GM12878 (cell line): ENCODE measurements around the gene MRPL28. TPM values are rescaled to one million over a fixed set of nuclear protein-coding genes. Genes with fewer than 3 reads are reported as not detected.
A peak's percentile ranks its signal among the peaks of the same experiment; 100 is the strongest.

Experiments used
- ATAC-seq: fragments of 200-7000 bp; cut with Tn5 transposase; 3 replicates; pipeline ENCODE4 v1.9.1; 2020; ENCODE audit warnings: mild to moderate bottlenecking, moderate library complexity
- BruUV-seq: library from RNA; stranded (reverse); fragments of 400-500 nt; replicated peaks from 2 replicates; lab custom pipeline; 2021; lab: Mats Ljungman, UMichigan
- CTCF ChIA-PET: fragments of 300-600 bp; sonication (Branson Sonifier 250); formaldehyde crosslinking; extraction: SDS; loops from one replicate; lab custom pipeline; 2021; ENCODE audit warnings: inconsistent platforms; lab: Yijun Ruan, JAX
- POLR2A ChIA-PET: fragments of 350-600 bp; formaldehyde crosslinking; extraction: SDS; loops from one replicate; lab custom pipeline; 2021; ENCODE audit warnings: inconsistent platforms; lab: Charles Lee
- RAD21 ChIA-PET: fragments of 300-600 bp; sonication (Branson Sonifier 250); formaldehyde crosslinking; loops from one replicate; lab custom pipeline; 2023; ENCODE audit warnings: antibody characterized with exemption; ENCODE audit not compliant: unreplicated experiment; lab: Charles Lee
- SMC1A ChIA-PET: fragments of 300-600 bp; sonication (Branson Sonifier 250); formaldehyde crosslinking; loops from one replicate; lab custom pipeline; 2023; ENCODE audit not compliant: unreplicated experiment, uncharacterized antibody; lab: Charles Lee
- DNase-seq: peaks from one replicate; pipeline ENCODE4 v3.0.0-alpha.2; 2011; ENCODE audit warnings: low read depth, low spot score
- FAIRE-seq: peaks from 3 replicates; lab custom pipeline; 2011; peaks lifted over from hg19 to GRCh38; lab: Jason Lieb, UNC
- H2AFZ ChIP-seq: 2 replicates; pipeline ENCODE4 v1.6.0; 2011; ENCODE audit warnings: low read depth, low read length, control low read depth; ENCODE audit not compliant: control insufficient read depth
- H3K27ac ChIP-seq: 2 replicates; pipeline ENCODE4 v1.5.1; 2011; ENCODE audit warnings: control low read depth; ENCODE audit not compliant: control insufficient read depth, insufficient read depth
- H3K27me3 ChIP-seq, 2 experiments: replicated peaks in 1 of 2; 2 replicates each; pipeline versions ENCODE4 v1.6.0 to v1.6.1; 2011; ENCODE audit warnings: low read length in 1 of 2; ENCODE audit not compliant: control insufficient read depth in 2 of 2, insufficient read depth in 2 of 2
- H3K36me3 ChIP-seq, 2 experiments: 2 replicates each; pipeline ENCODE4 v1.5.1; 2011; ENCODE audit warnings: low read length in 1 of 2; ENCODE audit not compliant: control insufficient read depth in 2 of 2, insufficient read depth in 2 of 2
- H3K4me1 ChIP-seq: 2 replicates; pipeline ENCODE4 v1.6.1; 2011; ENCODE audit warnings: mild to moderate bottlenecking, low read length, moderate library complexity, mixed read lengths; ENCODE audit not compliant: control insufficient read depth, insufficient read depth
- H3K4me2 ChIP-seq: 2 replicates; pipeline ENCODE4 v1.6.0; 2011; ENCODE audit warnings: control low read depth; ENCODE audit not compliant: control insufficient read depth, insufficient read depth
- H3K4me3 ChIP-seq: fragments of 200-600 bp; sonication (generic); 2 replicates; pipeline ENCODE4 v1.5.1; 2016
- H3K79me2 ChIP-seq: 2 replicates; pipeline ENCODE4 v1.6.0; 2011; ENCODE audit warnings: low read length; ENCODE audit not compliant: control insufficient read depth, insufficient read depth
- H3K9ac ChIP-seq: 2 replicates; pipeline ENCODE4 v1.8.0; 2011; ENCODE audit warnings: low read length, control low read depth, mixed read lengths; ENCODE audit not compliant: control insufficient read depth, insufficient read depth
- H3K9me3 ChIP-seq: replicated peaks from 3 replicates; pipeline ENCODE4 v1.5.1; 2011; ENCODE audit warnings: mild to moderate bottlenecking, low read length; ENCODE audit not compliant: control insufficient read depth, insufficient read depth
- H4K20me1 ChIP-seq: 2 replicates; pipeline ENCODE4 v1.6.0; 2011; ENCODE audit not compliant: control insufficient read depth, insufficient read depth
- ASH2L ChIP-seq: fragments of 300-600, 200-600 bp; sonication (generic); IDR thresholded peaks from 2 replicates; pipeline ENCODE4 v1.6.1; 2017; ENCODE audit warnings: low read depth, mild to moderate bottlenecking, borderline replicate concordance
- CREB1 ChIP-seq: IDR thresholded peaks from 2 replicates; pipeline ENCODE4 v1.6.1; 2012; ENCODE audit warnings: low read depth, mild to moderate bottlenecking, inconsistent platforms
- JUND ChIP-seq: IDR thresholded peaks from 2 replicates; pipeline ENCODE4 v1.6.1; 2012; ENCODE audit warnings: low read depth, mild to moderate bottlenecking, low read length, improper control_type of control experiment, moderate library complexity
- KDM1A ChIP-seq: fragments of 200-600 bp; sonication (generic); IDR thresholded peaks from 2 replicates; pipeline ENCODE4 v1.6.1; 2016; ENCODE audit warnings: borderline replicate concordance
- MLLT1 ChIP-seq: fragments of 450-650 bp; IDR thresholded peaks from 2 replicates; pipeline ENCODE4 v1.6.1; 2016; ENCODE audit warnings: mild to moderate bottlenecking
- MXI1 ChIP-seq: fragments of 150-350 bp; IDR thresholded peaks from 2 replicates; pipeline ENCODE4 v1.6.1; 2011; ENCODE audit warnings: low read depth, mild to moderate bottlenecking, inconsistent platforms, low read length, improper control_type of control experiment
- NFYA ChIP-seq: IDR thresholded peaks from 2 replicates; pipeline ENCODE4 v1.6.1; 2011; ENCODE audit warnings: low read depth, mild to moderate bottlenecking, low read length, improper control_type of control experiment, borderline replicate concordance
- PAX5 ChIP-seq: IDR thresholded peaks from 2 replicates; pipeline ENCODE4 v1.6.1; 2011; ENCODE audit warnings: low read depth, low read length, borderline replicate concordance
- PAX8 ChIP-seq: fragments of 450-650 bp; IDR thresholded peaks from 2 replicates; pipeline ENCODE4 v1.6.1; 2017; ENCODE audit warnings: mild to moderate bottlenecking, moderate library complexity
- SIX5 ChIP-seq: IDR thresholded peaks from 2 replicates; pipeline ENCODE4 v1.6.1; 2011; ENCODE audit warnings: mild to moderate bottlenecking, low read depth, low read length, moderate library complexity; ENCODE audit not compliant: severe bottlenecking
- ZBTB11 ChIP-seq: fragments of 450-650 bp; formaldehyde crosslinking; IDR thresholded peaks from 2 replicates; pipeline ENCODE4 v1.5.0; 2022; ENCODE audit warnings: mild to moderate bottlenecking, missing genetic modification characterization
- ZNF24 ChIP-seq: fragments of 450-650 bp; IDR thresholded peaks from 2 replicates; pipeline ENCODE4 v1.6.1; 2017; ENCODE audit warnings: antibody characterized with exemption, mild to moderate bottlenecking
- WGBS: methylation state at CpG from one replicate; pipeline ENCODE4 v1.1.6; 2016; ENCODE audit warnings: low lambda C conversion rate; ENCODE audit not compliant: insufficient replicate concordance, insufficient coverage; ENCODE audit errors: missing lambda C conversion rate; 5-methylcytosine and 5-hydroxymethylcytosine counted together
- in situ Hi-C: fragments of 300-500 bp; cut with MboI; formaldehyde crosslinking; loops from 9 replicates; pipeline ENCODE4 v1.14.3; 2018; ENCODE audit warnings: mixed read lengths
- intact Hi-C: fragments of 100-400 bp; cut with micrococcal nuclease; formaldehyde crosslinking; loops from one replicate; pipeline ENCODE4 v1.14.2; 2022; ENCODE audit not compliant: unreplicated experiment
- polyA plus RNA-seq, 11 experiments: library from polyadenylated mRNA; depleted of rRNA in 4 of 11; unstranded in 6 of 11; stranded (reverse) in 5 of 11; fragments of >200 nt; fragmentation: Nextera tagmentation in 4 of 11; fragmentation: Illumina TruSeq in 1 of 11; extraction: Ambion mirVana in 4 of 11; extraction: Trizol in 1 of 11; gene quantifications; 1 replicate in 1 of 11; 2 replicates in 10 of 11; pipeline versions ENCODE4 v1.2.1 to v1.2.3, GENCODE V29; 2011 to 2016; ENCODE audit warnings: inconsistent platforms in 2 of 11, missing spikeins in 2 of 11, low read depth in 1 of 11
- total RNA-seq, 4 experiments: library from RNA; depleted of rRNA in 3 of 4; stranded (reverse); fragments of >200 nt in 3 of 4; fragmentation: Illumina TruSeq in 1 of 4; extraction: Trizol in 1 of 4; gene quantifications; 2 replicates each; pipeline versions ENCODE4 v1.2.1 to v1.2.3, GENCODE V29; 2013 to 2021
- TF ChIP-seq, protein P1 (sequence below): fragments of 150-350 bp; IDR thresholded peaks from 2 replicates; pipeline ENCODE4 v1.6.1; 2014; ENCODE audit warnings: mild to moderate bottlenecking, low read depth, low read length
- TF ChIP-seq, protein P2 (sequence below): IDR thresholded peaks from 2 replicates; pipeline ENCODE4 v1.6.1; 2011; ENCODE audit warnings: borderline replicate concordance, low read depth, mild to moderate bottlenecking, moderate library complexity, mixed read lengths, low read length; ENCODE audit not compliant: insufficient read depth; ENCODE audit errors: extremely low read length

Gene MRPL28
- total and polyA plus RNA-seq, 10 of the 15 experiments (the other 5 are each of a cell fraction or from before 2014, with no cell fraction given) = 1.6 to 185 (median 110) TPM

- no peaks in the 10 kb centered on the region for H3K27me3 ChIP-seq
- peak overlapping the region; percentile 88; the same call in 1 of the 2 replicates for H3K9ac ChIP-seq
- H3K36me3 ChIP-seq = no peaks in the 10 kb centered on the region
- peak overlapping the region; percentile 73; the same call in 1 of the 2 replicates for H3K27ac ChIP-seq
- peaks cover 2% of the 10 kb centered on the region; the same call in 1 of the 2 replicates for H3K79me2 ChIP-seq
- TSS peak; percentile 44 for BruUV-seq
- DNase-seq (no peak), ATAC-seq (no peak), FAIRE-seq (no peak)
- WGBS = 67% methylated on average over 10 of the region's 10 CpGs
- H3K9me3 ChIP-seq = no peaks in the 10 kb centered on the region
- H3K4me2 ChIP-seq = peak overlapping the region; percentile 73
- RAD21 ChIA-PET = no interaction called here
- H3K4me3 ChIP-seq = peak overlapping the region; percentile 97
- SMC1A ChIA-PET = interaction anchor here (0.9 to 1.7 kb wide), 2 partner anchors 17 to 51 kb away, joined by 3 to 5 read pairs; no protein-coding TSS in a partner anchor
- H2AFZ ChIP-seq = no peak overlapping the region
- POLR2A ChIA-PET = interaction anchor here (0.6 to 2.5 kb wide), 3 partner anchors 17 to 126 kb away, joined by 3 to 9 read pairs (median 4); no protein-coding TSS in a partner anchor
- CTCF ChIA-PET = interaction anchor here (1.0 kb wide), 1 partner anchor 8 kb away, joined by 3 read pairs; no protein-coding TSS in a partner anchor
- in situ Hi-C loops = no loop called here
- peaks cover 11% of the 10 kb centered on the region; the same call in 1 of the 2 replicates for H3K4me1 ChIP-seq
- H4K20me1 ChIP-seq = no peaks in the 10 kb centered on the region
- intact Hi-C loops = no loop called here
- TF ChIP-seq NFYA (no peak), PAX8 (no peak), KDM1A (no peak), CREB1 (no peak), MLLT1 (no peak), PAX5 (no peak), ZNF24 (no peak), SIX5 (no peak), ASH2L (no peak), ZBTB11 (CRISPR knock-in tag) (no peak), MXI1 (no peak), JUND (no peak)
- TF ChIP-seq, protein P1, sequence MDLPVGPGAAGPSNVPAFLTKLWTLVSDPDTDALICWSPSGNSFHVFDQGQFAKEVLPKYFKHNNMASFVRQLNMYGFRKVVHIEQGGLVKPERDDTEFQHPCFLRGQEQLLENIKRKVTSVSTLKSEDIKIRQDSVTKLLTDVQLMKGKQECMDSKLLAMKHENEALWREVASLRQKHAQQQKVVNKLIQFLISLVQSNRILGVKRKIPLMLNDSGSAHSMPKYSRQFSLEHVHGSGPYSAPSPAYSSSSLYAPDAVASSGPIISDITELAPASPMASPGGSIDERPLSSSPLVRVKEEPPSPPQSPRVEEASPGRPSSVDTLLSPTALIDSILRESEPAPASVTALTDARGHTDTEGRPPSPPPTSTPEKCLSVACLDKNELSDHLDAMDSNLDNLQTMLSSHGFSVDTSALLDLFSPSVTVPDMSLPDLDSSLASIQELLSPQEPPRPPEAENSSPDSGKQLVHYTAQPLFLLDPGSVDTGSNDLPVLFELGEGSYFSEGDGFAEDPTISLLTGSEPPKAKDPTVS = no peak
- TF ChIP-seq, protein P2, sequence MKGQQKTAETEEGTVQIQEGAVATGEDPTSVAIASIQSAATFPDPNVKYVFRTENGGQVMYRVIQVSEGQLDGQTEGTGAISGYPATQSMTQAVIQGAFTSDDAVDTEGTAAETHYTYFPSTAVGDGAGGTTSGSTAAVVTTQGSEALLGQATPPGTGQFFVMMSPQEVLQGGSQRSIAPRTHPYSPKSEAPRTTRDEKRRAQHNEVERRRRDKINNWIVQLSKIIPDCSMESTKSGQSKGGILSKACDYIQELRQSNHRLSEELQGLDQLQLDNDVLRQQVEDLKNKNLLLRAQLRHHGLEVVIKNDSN = no peak
Measured at GRCh38 chr16:400061-400591, 29.8 kb upstream of the MRPL28 start.
